Activated gamma-delta T cell treated with Interleukin-2 at 50 U/mL for 16 hours (primary cell): ENCODE data around the gene TMEM19.

Source experiments
- DNase-seq: peaks from one replicate; pipeline ENCODE4 v3.0.0-alpha.2; 2020

Gene TMEM19

GRCh38 chr12:71721783-71722505 is 36.1 kb downstream of the TMEM19 start:
- no peak for DNase-seq

- no peak for DNase-seq
Observed at GRCh38 chr12:71725011-71725410, 39.1 kb downstream of the TMEM19 start.

- DNase-seq, result no peak
Observed at GRCh38 chr12:71726548-71726947, 40.7 kb downstream of the TMEM19 start.

- no peak for DNase-seq
Observed at GRCh38 chr12:71727958-71728357, 42.1 kb downstream of the TMEM19 start.

- no peak for DNase-seq
Observed at GRCh38 chr12:71730936-71731335, 45.1 kb downstream of the TMEM19 start.

- DNase-seq, result no peak
Observed at GRCh38 chr12:71731439-71732356, 45.8 kb downstream of the TMEM19 start.

- no peak for DNase-seq
Observed at GRCh38 chr12:71732357-71732712, 46.5 kb downstream of the TMEM19 start.

GRCh38 chr12:71737197-71737596 is 51.3 kb downstream of the TMEM19 start:
- DNase-seq, result no peak

- no peak for DNase-seq
Observed at GRCh38 chr12:71742998-71743397, 57.1 kb downstream of the TMEM19 start.

- no peak for DNase-seq
Observed at GRCh38 chr12:71744522-71745300, 58.8 kb downstream of the TMEM19 start.

GRCh38 chr12:71746974-71747611 is 61.2 kb downstream of the TMEM19 start:
- DNase-seq, result peak; percentile 41

- DNase-seq, result no peak
Observed at GRCh38 chr12:71748081-71748850, 62.4 kb downstream of the TMEM19 start.

- no peak for DNase-seq
Observed at GRCh38 chr12:71749666-71750065, 63.8 kb downstream of the TMEM19 start.

GRCh38 chr12:71752891-71753290 is 67.0 kb downstream of the TMEM19 start:
- DNase-seq, result no peak
